Astrocyte (in vitro differentiated cells and primary cell): ENCODE results near the gene IL17B. TPM values are rescaled to one million over a fixed set of nuclear protein-coding genes. Genes with fewer than 3 reads are reported as not detected.

Source experiments
- DNase-seq: peaks from one replicate; pipeline ENCODE4 v3.0.0-alpha.2; 2010; ENCODE audit warnings: low read depth
- FAIRE-seq: peaks from 2 replicates; lab custom pipeline; 2011; peaks lifted over from hg19 to GRCh38; lab: Jason Lieb, UNC
- H2AFZ ChIP-seq: 2 replicates; pipeline ENCODE4 v1.6.0; 2012; ENCODE audit warnings: low read depth, low read length, inconsistent platforms
- H3K27ac ChIP-seq: 2 replicates; pipeline ENCODE4 v1.5.1; 2011; ENCODE audit warnings: low read depth, low read length, inconsistent platforms
- H3K27me3 ChIP-seq: 2 replicates; pipeline ENCODE4 v1.6.0; 2011; ENCODE audit warnings: low read length, inconsistent platforms; ENCODE audit not compliant: insufficient read depth
- H3K36me3 ChIP-seq: 2 replicates; pipeline ENCODE4 v1.5.1; 2011; ENCODE audit warnings: low read length, inconsistent platforms; ENCODE audit not compliant: insufficient read depth
- H3K4me1 ChIP-seq: 2 replicates; pipeline ENCODE4 v1.5.1; 2011; ENCODE audit warnings: low read length, inconsistent platforms; ENCODE audit not compliant: insufficient read depth
- H3K4me2 ChIP-seq: 2 replicates; pipeline ENCODE4 v1.6.0; 2012; ENCODE audit warnings: low read length, inconsistent platforms
- H3K4me3 ChIP-seq: 2 replicates; pipeline ENCODE4 v1.5.1; 2011; ENCODE audit warnings: low read depth, mild to moderate bottlenecking, low read length, inconsistent platforms; ENCODE audit not compliant: insufficient read depth
- H3K79me2 ChIP-seq: 2 replicates; pipeline ENCODE4 v1.6.0; 2012; ENCODE audit warnings: mild to moderate bottlenecking, low read length, inconsistent platforms; ENCODE audit not compliant: insufficient read depth
- H3K9ac ChIP-seq: 2 replicates; pipeline ENCODE4 v1.6.0; 2012; ENCODE audit warnings: mild to moderate bottlenecking, low read length, inconsistent platforms
- H3K9me3 ChIP-seq: 2 replicates; pipeline ENCODE4 v1.5.1; 2012; ENCODE audit warnings: low read depth, mild to moderate bottlenecking, low read length, inconsistent platforms; ENCODE audit not compliant: insufficient read depth
- H4K20me1 ChIP-seq: 2 replicates; pipeline ENCODE4 v1.6.0; 2012; ENCODE audit warnings: low read length, inconsistent platforms; ENCODE audit not compliant: insufficient read depth
- H3K27ac Mint-ChIP-seq: one replicate; pipeline ENCODE4 v1.8.0; 2021; ENCODE audit warnings: mild to moderate bottlenecking, mixed read lengths; ENCODE audit not compliant: unreplicated experiment
- H3K27me3 Mint-ChIP-seq: one replicate; pipeline ENCODE4 v1.8.0; 2021; ENCODE audit warnings: low read depth, mixed read lengths; ENCODE audit not compliant: unreplicated experiment
- H3K36me3 Mint-ChIP-seq: one replicate; pipeline ENCODE4 v1.8.0; 2021; ENCODE audit warnings: low read depth, mixed read lengths; ENCODE audit not compliant: unreplicated experiment
- H3K4me1 Mint-ChIP-seq: one replicate; pipeline ENCODE4 v1.8.0; 2021; ENCODE audit warnings: low read depth, mixed read lengths; ENCODE audit not compliant: unreplicated experiment
- H3K4me3 Mint-ChIP-seq: one replicate; pipeline ENCODE4 v1.8.0; 2021; ENCODE audit warnings: mild to moderate bottlenecking, moderate library complexity, mixed read lengths; ENCODE audit not compliant: unreplicated experiment
- H3K9me3 Mint-ChIP-seq: one replicate; pipeline ENCODE4 v1.8.0; 2021; ENCODE audit warnings: mild to moderate bottlenecking, mixed read lengths; ENCODE audit not compliant: unreplicated experiment
- CTCF ChIP-seq: IDR thresholded peaks from 2 replicates; pipeline ENCODE4 v1.5.1; 2011; ENCODE audit warnings: low read depth, mild to moderate bottlenecking, inconsistent platforms, low read length, moderate library complexity; ENCODE audit not compliant: insufficient read depth
- EZH2 ChIP-seq: IDR thresholded peaks from 2 replicates; pipeline ENCODE4 v1.6.1; 2012; ENCODE audit warnings: mild to moderate bottlenecking, low read length, inconsistent platforms; ENCODE audit not compliant: insufficient read depth
- total RNA-seq: library from RNA; stranded (reverse); gene quantifications from 2 replicates; pipeline ENCODE4 v1.2.1, GENCODE V29; 2021

The IL17B gene
- total RNA-seq, 1 donor from 2014 or later: 0.54 TPM

GRCh38 chr5:149376104-149376503 lies 3.0 kb downstream of the IL17B start:
- Mint-ChIP-seq H3K9me3 (no peaks in the 10 kb centered on the region), H3K27ac (no peak overlapping the region), H3K27me3 (peaks cover 1% of the 10 kb centered on the region), H3K36me3 (peaks cover 2% of the 10 kb centered on the region), H3K4me3 (no peak overlapping the region), H3K4me1 (peaks cover 7% of the 10 kb centered on the region)
- no peaks in the 10 kb centered on the region for H3K27me3 ChIP-seq
- no peak for TF ChIP-seq EZH2
- TF ChIP-seq CTCF: no peak
- no peak overlapping the region for H3K4me2 ChIP-seq
- no peaks in the 10 kb centered on the region for H3K79me2 ChIP-seq
- no peaks in the 10 kb centered on the region for H3K4me1 ChIP-seq
- no peaks in the 10 kb centered on the region for H4K20me1 ChIP-seq
- no peaks in the 10 kb centered on the region for H3K36me3 ChIP-seq
- FAIRE-seq (no peak), DNase-seq (no peak)
- no peak overlapping the region for H3K4me3 ChIP-seq
- H3K9ac ChIP-seq: no peak overlapping the region
- peaks cover 3% of the 10 kb centered on the region for H3K9me3 ChIP-seq
- no peak overlapping the region for H2AFZ ChIP-seq
- H3K27ac ChIP-seq: no peak overlapping the region

DNA sequence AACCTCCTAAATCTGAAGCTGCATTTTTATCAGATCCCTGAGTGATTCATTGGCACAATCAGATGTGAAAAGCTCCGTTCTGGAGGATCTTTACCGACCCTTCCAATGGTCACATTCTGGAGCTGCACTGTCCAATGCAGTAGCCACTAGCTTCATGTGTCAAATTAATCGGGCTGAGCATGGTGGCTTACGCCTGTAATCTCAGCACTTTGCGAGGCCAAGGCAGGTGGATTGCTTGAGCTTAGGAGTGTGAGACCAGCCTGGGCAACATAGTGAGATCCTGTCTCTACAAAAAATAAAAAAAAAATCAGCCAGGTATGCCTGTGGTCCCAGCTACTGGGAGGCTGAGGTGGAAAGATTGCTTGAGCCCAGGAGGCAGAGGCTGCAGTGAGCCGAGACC lies 3.7 kb downstream of the IL17B start:
- DNase-seq (no peak), FAIRE-seq (no peak)
- Histone ChIP-seq H3K4me1 (no peaks in the 10 kb centered on the region), H3K4me2 (no peak overlapping the region), H3K9me3 (peaks cover 3% of the 10 kb centered on the region), H3K36me3 (no peaks in the 10 kb centered on the region), H3K79me2 (no peaks in the 10 kb centered on the region), H3K27ac (no peak overlapping the region), H3K9ac (no peak overlapping the region), H4K20me1 (no peaks in the 10 kb centered on the region), H3K27me3 (no peaks in the 10 kb centered on the region), H2AFZ (no peak overlapping the region), H3K4me3 (no peak overlapping the region)
- peaks cover 2% of the 10 kb centered on the region for H3K36me3 Mint-ChIP-seq
- H3K9me3 Mint-ChIP-seq: no peaks in the 10 kb centered on the region
- H3K4me3 Mint-ChIP-seq: no peak overlapping the region
- no peak overlapping the region for H3K27ac Mint-ChIP-seq
- no peak for TF ChIP-seq EZH2
- no peak for TF ChIP-seq CTCF
- H3K27me3 Mint-ChIP-seq: peaks cover 1% of the 10 kb centered on the region
- H3K4me1 Mint-ChIP-seq: peaks cover 2% of the 10 kb centered on the region

GRCh38 chr5:149374801-149375200 lies 4.3 kb downstream of the IL17B start:
- Mint-ChIP-seq H3K27me3 (peaks cover 1% of the 10 kb centered on the region), H3K9me3 (no peaks in the 10 kb centered on the region), H3K4me1 (no peaks in the 10 kb centered on the region), H3K4me3 (no peak overlapping the region), H3K36me3 (peaks cover 2% of the 10 kb centered on the region), H3K27ac (no peak overlapping the region)
- H3K4me3 ChIP-seq: no peak overlapping the region
- H3K27ac ChIP-seq: no peak overlapping the region
- TF ChIP-seq CTCF (no peak), EZH2 (no peak)
- FAIRE-seq: no peak
- H3K9ac ChIP-seq: no peak overlapping the region
- no peak overlapping the region for H3K4me2 ChIP-seq
- H3K4me1 ChIP-seq: no peaks in the 10 kb centered on the region
- no peaks in the 10 kb centered on the region for H3K36me3 ChIP-seq
- H3K27me3 ChIP-seq: no peaks in the 10 kb centered on the region
- no peaks in the 10 kb centered on the region for H3K79me2 ChIP-seq
- DNase-seq: no peak
- peaks cover 3% of the 10 kb centered on the region for H3K9me3 ChIP-seq
- no peak overlapping the region for H2AFZ ChIP-seq
- no peaks in the 10 kb centered on the region for H4K20me1 ChIP-seq
